CD4-positive, alpha-beta T cell treated with Interleukin-17A for 4 hours (primary cell): ENCODE data around the gene SARS1.

Experiments
- DNase-seq: peaks from one replicate; pipeline ENCODE4 v3.0.0-alpha.2; 2020; ENCODE audit warnings: mixed read lengths

SARS1 gene

GRCh38 chr1:109263597-109264378, 50.1 kb downstream of the SARS1 start:
- peak; percentile 83 for DNase-seq

GRCh38 chr1:109264379-109264755, 50.6 kb downstream of the SARS1 start:
- no peak for DNase-seq

- no peak for DNase-seq
Observed at GRCh38 chr1:109265016-109265415, 51.3 kb downstream of the SARS1 start.

- no peak for DNase-seq
Observed at GRCh38 chr1:109265741-109266330, 52.1 kb downstream of the SARS1 start.

GRCh38 chr1:109266965-109267364, 53.2 kb downstream of the SARS1 start:
- DNase-seq, result no peak

GRCh38 chr1:109267743-109268300, 54.1 kb downstream of the SARS1 start:
- no peak for DNase-seq

GRCh38 chr1:109268431-109269211, 54.9 kb downstream of the SARS1 start:
- no peak for DNase-seq

GRCh38 chr1:109269212-109269980, 55.7 kb downstream of the SARS1 start:
- no peak for DNase-seq

GRCh38 chr1:109269981-109270622, 56.4 kb downstream of the SARS1 start:
- no peak for DNase-seq

- no peak for DNase-seq
Observed at GRCh38 chr1:109270623-109271317, 57.1 kb downstream of the SARS1 start.

GRCh38 chr1:109271458-109271857, 57.7 kb downstream of the SARS1 start:
- no peak for DNase-seq

GRCh38 chr1:109272021-109272799, 58.5 kb downstream of the SARS1 start:
- no peak for DNase-seq

- no peak for DNase-seq
Observed at GRCh38 chr1:109272831-109273547, 59.3 kb downstream of the SARS1 start.

- DNase-seq, result no peak
Observed at GRCh38 chr1:109273570-109274288, 60.0 kb downstream of the SARS1 start.

GRCh38 chr1:109274533-109275476, 61.1 kb downstream of the SARS1 start:
- no peak for DNase-seq

- DNase-seq, result no peak
Observed at GRCh38 chr1:109275706-109276345, 62.1 kb downstream of the SARS1 start.

- DNase-seq, result peak; percentile 74
Observed at GRCh38 chr1:109277434-109278204, 63.9 kb downstream of the SARS1 start.
